HepG2 (cell line): ENCODE measurements around the gene MT1A. TPM values are rescaled to one million over a fixed set of nuclear protein-coding genes. Genes with fewer than 3 reads are reported as not detected.

Experiments
- CREB1 ChIP-seq, 2 experiments: fragments of 450-650 bp in 1 of 2; IDR thresholded peaks; 2 replicates each; pipeline ENCODE4 v1.6.1; 2016 to 2017; ENCODE audit warnings: control low read depth in 1 of 2, mild to moderate bottlenecking in 1 of 2, missing compliant biosample characterization in 1 of 2, missing genetic modification characterization in 1 of 2
- FOXA1 ChIP-seq, 2 experiments: fragments of 450-650 bp in 1 of 2; sonication (generic) in 1 of 2; formaldehyde crosslinking in 1 of 2; IDR thresholded peaks; 2 replicates each; pipeline versions ENCODE4 v1.4.0 to v1.6.1; 2016 to 2020; ENCODE audit warnings: missing genetic modification reagents in 1 of 2
- GATA4 ChIP-seq: sonication (generic); IDR thresholded peaks from 2 replicates; pipeline ENCODE4 v1.6.1; 2016; ENCODE audit warnings: antibody characterized with exemption, low read depth, borderline replicate concordance
- HNF1B ChIP-seq: sonication (generic); formaldehyde crosslinking; IDR thresholded peaks from 2 replicates; pipeline ENCODE4 v1.5.1; 2020; ENCODE audit warnings: mild to moderate bottlenecking, moderate library complexity, missing genetic modification reagents
- KIAA2018 ChIP-seq: sonication (generic); formaldehyde crosslinking; IDR thresholded peaks from 2 replicates; pipeline ENCODE4 v1.5.0; 2020; ENCODE audit warnings: mild to moderate bottlenecking, missing genetic modification reagents, borderline replicate concordance
- PCBP1 ChIP-seq: fragments of 200-400 bp; formaldehyde crosslinking; IDR thresholded peaks from 2 replicates; pipeline ENCODE4 v1.6.1; 2017; ENCODE audit warnings: mild to moderate bottlenecking, low read depth, low read length, borderline replicate concordance
- SALL2 ChIP-seq: sonication (generic); formaldehyde crosslinking; IDR thresholded peaks from 2 replicates; pipeline ENCODE4 v1.8.1; 2023; ENCODE audit warnings: mild to moderate bottlenecking, missing genetic modification reagents, inconsistent platforms
- SIX1 ChIP-seq: sonication (generic); formaldehyde crosslinking; IDR thresholded peaks from 2 replicates; pipeline ENCODE4 v1.4.0; 2020; ENCODE audit warnings: missing genetic modification reagents, borderline replicate concordance
- TRIM24 ChIP-seq: sonication (generic); formaldehyde crosslinking; IDR thresholded peaks from 2 replicates; pipeline ENCODE4 v1.8.0; 2022; ENCODE audit warnings: mild to moderate bottlenecking, missing genetic modification reagents
- ZMYM4 ChIP-seq: sonication (generic); formaldehyde crosslinking; IDR thresholded peaks from 2 replicates; pipeline ENCODE4 v1.8.1; 2023; ENCODE audit warnings: mild to moderate bottlenecking, missing genetic modification reagents
- ZNF18 ChIP-seq: sonication (generic); formaldehyde crosslinking; IDR thresholded peaks from 2 replicates; pipeline ENCODE4 v1.8.0; 2022; ENCODE audit warnings: mild to moderate bottlenecking, missing genetic modification reagents; ENCODE audit not compliant: insufficient replicate concordance
- ZNF232 ChIP-seq: sonication (generic); formaldehyde crosslinking; IDR thresholded peaks from 2 replicates; pipeline ENCODE4 v1.4.0; 2020; ENCODE audit warnings: missing genetic modification reagents, borderline replicate concordance
- ZNF317 ChIP-seq: sonication (generic); formaldehyde crosslinking; IDR thresholded peaks from 2 replicates; pipeline ENCODE4 v1.5.0; 2020; ENCODE audit warnings: mild to moderate bottlenecking, missing genetic modification reagents
- ZNF326 ChIP-seq: sonication (generic); formaldehyde crosslinking; IDR thresholded peaks from 2 replicates; pipeline ENCODE4 v1.4.0; 2020; ENCODE audit warnings: missing genetic modification reagents, borderline replicate concordance
- ZNF740 ChIP-seq: sonication (generic); formaldehyde crosslinking; IDR thresholded peaks from 2 replicates; pipeline ENCODE4 v1.4.0; 2020; ENCODE audit warnings: missing genetic modification reagents
- polyA plus RNA-seq, 8 experiments: library from polyadenylated mRNA; depleted of rRNA in 3 of 8; stranded (reverse) in 7 of 8; unstranded in 1 of 8; fragments of >200 nt; fragmentation: Illumina TruSeq in 4 of 8; extraction: Trizol in 4 of 8; gene quantifications; 2 replicates each; pipeline versions ENCODE4 v1.2.1 to v1.2.3, GENCODE V29; 2011 to 2016; ENCODE audit warnings: low read depth in 4 of 8, missing spikeins in 1 of 8, mixed read lengths in 1 of 8; ENCODE audit not compliant: insufficient read depth in 1 of 8
- total RNA-seq, 5 experiments: library from RNA; depleted of rRNA; stranded (reverse); fragments of >200 nt; fragmentation: Illumina TruSeq; extraction: Trizol; gene quantifications; 2 replicates each; pipeline ENCODE4 v1.2.3, GENCODE V29; 2016; ENCODE audit warnings: low read depth in 1 of 5

MT1A gene
- total and polyA plus RNA-seq, 2 of the 13 experiments (the other 11 are each of a cell fraction or from before 2014, with no cell fraction given) = 8.3 to 10.4 TPM

- TF ChIP-seq KIAA2018 (CRISPR knock-in tag) (no peak), SALL2 (no peak; the same call in 1 of the 2 replicates), GATA4 (no peak), ZMYM4 (CRISPR knock-in tag) (no peak; the same call in 1 of the 2 replicates), CREB1 (IDR thresholded peaks at IDR 0.05) (no peak), CREB1 (CRISPR knock-in tag; IDR thresholded peaks at IDR 0.05) (no peak), TRIM24 (CRISPR knock-in tag) (no peak), ZNF317 (CRISPR knock-in tag) (no peak), SIX1 (CRISPR knock-in tag) (no peak), HNF1B (CRISPR knock-in tag) (no peak; the same call in 1 of the 2 replicates), ZNF326 (no peak), PCBP1 (no peak), FOXA1 (IDR thresholded peaks at IDR 0.05) (no peak), FOXA1 (CRISPR knock-in tag; IDR thresholded peaks at IDR 0.05) (no peak), ZNF740 (CRISPR knock-in tag) (no peak), ZNF232 (CRISPR knock-in tag) (no peak), ZNF18 (CRISPR knock-in tag) (no peak)
These were observed 29.4 kb downstream of the MT1A start, which contains the start of gene MT1G (continued) for GRCh38 chr16:56667581-56668571.
